Gastrocnemius medialis (tissue), 4 donors: ENCODE results near the gene WDR38.

Experiments used
- CTCF ChIP-seq, 5 experiments: fragments of 450-650 bp in 3 of 5; fragments of 200-600 bp in 2 of 5; sonication (generic) in 2 of 5; IDR thresholded peaks in 4 of 5; conservative IDR thresholded peaks in 1 of 5; 1 replicate in 4 of 5; 2 replicates in 1 of 5; pipeline ENCODE4 v1.5.1; 2016 to 2019; ENCODE audit warnings: antibody characterized with exemption in 5 of 5, mild to moderate bottlenecking in 3 of 5, moderate library complexity in 3 of 5
- POLR2A ChIP-seq, 2 donors: fragments of 450-650 bp; IDR thresholded peaks; one replicate each; pipeline ENCODE4 v1.6.1; 2017; ENCODE audit warnings: antibody characterized with exemption in 2 of 2, mild to moderate bottlenecking in 2 of 2, moderate library complexity in 2 of 2

GRCh38 chr9:124855944-124856765 lies 2.9 kb downstream of the WDR38 start:
- peak in 1 of 5 experiments; percentile 36 for TF ChIP-seq CTCF (IDR thresholded peaks at IDR 0.05 in 4 of 5, conservative IDR thresholded peaks at IDR 0.05 in 1 of 5)
- no peak for TF ChIP-seq POLR2A (IDR thresholded peaks at IDR 0.05)
